ENCODE results near the gene FGFRL1.

Gene FGFRL1

GRCh38 chr4:991451-992296, 19.8 kb upstream of the FGFRL1 start:
- no peak for DNase-seq (ENCODE audit: low read depth)
- no peak for TF ChIP-seq CTCF (IDR thresholded peaks at IDR 0.05; ENCODE audit: low read depth, low read length, missing control alignments)
- H3K4me3 ChIP-seq (ENCODE audit: low read depth, low read length): no peak overlapping the region

GRCh38 chr4:992297-993110, 18.9 kb upstream of the FGFRL1 start:
- no peak for DNase-seq (ENCODE audit: low read depth)
- TF ChIP-seq CTCF (IDR thresholded peaks at IDR 0.05; ENCODE audit: low read depth, low read length, missing control alignments): no peak
- H3K4me3 ChIP-seq (ENCODE audit: low read depth, low read length): no peak overlapping the region

DNA sequence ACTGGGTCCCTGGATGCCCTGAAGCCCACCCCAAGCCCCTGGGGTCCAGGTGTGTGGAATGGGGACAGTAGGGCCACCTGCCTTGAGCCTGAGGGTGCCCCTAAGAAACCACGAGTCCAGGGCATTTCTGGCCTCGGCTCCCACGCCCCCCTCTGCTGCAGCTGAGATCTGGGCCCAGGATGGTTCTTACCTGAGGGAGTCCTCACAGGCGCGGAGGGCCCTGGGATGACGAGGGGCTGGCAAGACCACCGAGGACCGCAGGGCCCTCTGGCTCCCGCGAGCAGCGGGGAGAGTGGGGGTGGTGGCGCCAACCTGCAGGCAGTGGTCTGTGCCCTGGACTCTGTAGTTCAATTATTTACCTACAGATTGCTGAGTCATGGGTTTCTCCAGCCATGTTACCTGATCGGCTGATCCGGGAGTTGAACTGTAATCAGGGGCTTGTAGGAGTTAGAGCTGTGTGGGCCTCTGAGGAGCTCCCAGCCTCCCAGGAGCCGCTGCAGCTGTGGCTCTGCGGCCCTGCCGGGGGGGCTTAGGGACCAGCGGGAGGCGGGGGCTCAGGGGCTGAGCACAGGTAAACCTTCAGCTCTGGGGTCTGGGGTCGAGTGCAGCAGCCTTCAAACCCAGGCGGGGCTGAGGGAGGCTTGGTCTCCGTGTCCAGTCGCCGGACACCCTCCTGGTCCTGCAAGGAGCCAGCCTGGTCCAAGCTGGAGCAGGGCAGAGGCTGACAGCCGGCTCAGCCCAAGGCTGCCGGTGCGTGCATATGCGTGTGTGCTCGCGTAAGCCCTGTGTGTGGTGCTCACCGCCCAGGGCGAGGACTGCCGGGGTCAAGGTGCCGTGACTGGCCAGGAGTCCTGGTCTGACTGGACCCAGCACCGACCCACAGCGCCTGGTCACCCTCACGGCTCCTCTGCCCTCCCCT, 18.1 kb upstream of the FGFRL1 start, which contains the start of gene SLC26A1:
SLC26A1 (minus strand) TSS at position 294 of the 919 bp plus-strand sequence. CDS start 1,701 bp downstream, outside the sequence.
- no peak within 1 kb of the TSS for H3K4me3 ChIP-seq (ENCODE audit: low read depth, low read length)
- no peak for DNase-seq (ENCODE audit: low read depth)

GRCh38 chr4:995311-996026, 16.0 kb upstream of the FGFRL1 start:
- TF ChIP-seq CTCF (IDR thresholded peaks at IDR 0.05; ENCODE audit: low read depth, low read length, missing control alignments): no peak
- no peak overlapping the region for H3K4me3 ChIP-seq (ENCODE audit: low read depth, low read length)
- DNase-seq (ENCODE audit: low read depth): no peak

More for the DNA sequence above, 18.1 kb upstream of the FGFRL1 start, which contains the start of gene SLC26A1:
- no peak for TF ChIP-seq CTCF (IDR thresholded peaks at IDR 0.05; ENCODE audit: low read depth, low read length, missing control alignments)

- no peak overlapping the region for H3K4me3 ChIP-seq (ENCODE audit: low read depth, low read length)
- DNase-seq (ENCODE audit: low read depth): no peak
- TF ChIP-seq CTCF (IDR thresholded peaks at IDR 0.05; ENCODE audit: low read depth, low read length, missing control alignments): no peak
Observed at GRCh38 chr4:996030-996996, 15.1 kb upstream of the FGFRL1 start.
